ENCODE measurements around the gene PI4KA.

The PI4KA gene

GRCh38 chr22:20867179-20868024 is 8.8 kb upstream of the PI4KA start:
- H3K27me3 Mint-ChIP-seq (ENCODE audit: low read depth): no peaks in the 10 kb centered on the region
- peak overlapping the region; percentile 75 for H3K27ac Mint-ChIP-seq
- peaks cover 8% of the 10 kb centered on the region for H3K4me1 Mint-ChIP-seq (ENCODE audit: low read depth)
- H3K36me3 Mint-ChIP-seq (ENCODE audit: low read depth): peaks cover 11% of the 10 kb centered on the region
- peak overlapping the region; percentile 15 for H3K4me3 Mint-ChIP-seq
- no peaks in the 10 kb centered on the region for H3K9me3 Mint-ChIP-seq
- DNase-seq (ENCODE audit: low spot score): no peak

GRCh38 chr22:20866736-20867135 is 8.1 kb upstream of the PI4KA start:
- H3K9me3 Mint-ChIP-seq: no peaks in the 10 kb centered on the region
- no peak for DNase-seq (ENCODE audit: low spot score)
- no peak overlapping the region for H3K4me3 Mint-ChIP-seq
- peaks cover 16% of the 10 kb centered on the region for H3K36me3 Mint-ChIP-seq (ENCODE audit: low read depth)
- peaks cover 12% of the 10 kb centered on the region for H3K4me1 Mint-ChIP-seq (ENCODE audit: low read depth)
- H3K27ac Mint-ChIP-seq: no peak overlapping the region
- no peaks in the 10 kb centered on the region for H3K27me3 Mint-ChIP-seq (ENCODE audit: low read depth)

DNA sequence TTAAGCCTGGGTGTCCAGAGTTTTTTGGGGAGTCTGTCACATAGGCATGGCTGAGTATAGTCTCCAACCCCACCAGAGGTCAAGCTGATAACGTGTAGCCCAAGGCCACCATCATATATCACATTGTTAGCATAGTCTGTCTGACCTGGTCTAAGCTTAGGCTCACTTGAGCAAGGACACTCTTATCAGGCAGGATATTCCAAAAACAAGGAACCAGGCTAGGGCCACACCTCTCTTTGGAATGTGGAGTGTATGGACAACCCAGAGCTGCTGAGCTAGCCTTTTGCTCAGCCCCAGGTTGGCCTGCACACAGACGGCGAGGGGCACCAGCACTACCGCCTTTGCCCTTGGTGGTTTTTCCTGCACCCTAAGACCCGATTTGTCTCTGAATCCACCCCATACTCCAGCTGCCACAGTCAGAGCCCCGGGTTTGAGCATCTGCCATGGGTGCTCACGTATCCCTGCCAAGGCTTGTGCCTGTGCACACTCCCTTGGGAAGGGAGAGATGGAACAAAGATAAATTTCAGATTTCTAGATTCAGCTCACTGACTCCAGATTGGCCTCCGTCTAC is 7.3 kb upstream of the PI4KA start:
- Mint-ChIP-seq H3K4me3 (no peak overlapping the region), H3K27ac (peak overlapping the region; percentile 29), H3K4me1 (ENCODE audit: low read depth) (peaks cover 12% of the 10 kb centered on the region), H3K27me3 (ENCODE audit: low read depth) (no peaks in the 10 kb centered on the region), H3K9me3 (no peaks in the 10 kb centered on the region), H3K36me3 (ENCODE audit: low read depth) (peaks cover 18% of the 10 kb centered on the region)
- DNase-seq (ENCODE audit: low spot score): no peak

DNA sequence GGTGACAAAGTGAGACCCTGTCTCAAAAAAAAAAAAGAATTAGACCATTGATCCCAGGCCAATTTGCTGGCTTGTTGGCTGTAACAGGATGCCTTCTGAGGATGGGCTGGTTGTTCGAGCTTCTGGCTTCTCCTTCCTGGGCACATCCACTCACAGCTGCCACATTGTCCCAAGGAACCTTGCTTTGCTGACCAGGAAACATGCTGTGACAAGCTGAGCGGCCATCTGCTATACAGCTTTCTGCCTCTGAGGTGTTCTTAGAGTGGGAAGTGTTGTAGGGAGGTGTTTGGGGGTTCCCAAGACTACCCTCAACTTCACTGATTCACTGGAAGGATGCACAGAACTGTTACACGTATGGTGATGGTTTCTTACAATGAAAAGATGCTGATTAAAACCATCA is 6.7 kb upstream of the PI4KA start:
- no peak for DNase-seq (ENCODE audit: low spot score)
- Mint-ChIP-seq H3K27me3 (ENCODE audit: low read depth) (no peaks in the 10 kb centered on the region), H3K4me1 (ENCODE audit: low read depth) (peaks cover 12% of the 10 kb centered on the region), H3K36me3 (ENCODE audit: low read depth) (peaks cover 18% of the 10 kb centered on the region), H3K9me3 (no peaks in the 10 kb centered on the region), H3K27ac (no peak overlapping the region), H3K4me3 (no peak overlapping the region)

DNA sequence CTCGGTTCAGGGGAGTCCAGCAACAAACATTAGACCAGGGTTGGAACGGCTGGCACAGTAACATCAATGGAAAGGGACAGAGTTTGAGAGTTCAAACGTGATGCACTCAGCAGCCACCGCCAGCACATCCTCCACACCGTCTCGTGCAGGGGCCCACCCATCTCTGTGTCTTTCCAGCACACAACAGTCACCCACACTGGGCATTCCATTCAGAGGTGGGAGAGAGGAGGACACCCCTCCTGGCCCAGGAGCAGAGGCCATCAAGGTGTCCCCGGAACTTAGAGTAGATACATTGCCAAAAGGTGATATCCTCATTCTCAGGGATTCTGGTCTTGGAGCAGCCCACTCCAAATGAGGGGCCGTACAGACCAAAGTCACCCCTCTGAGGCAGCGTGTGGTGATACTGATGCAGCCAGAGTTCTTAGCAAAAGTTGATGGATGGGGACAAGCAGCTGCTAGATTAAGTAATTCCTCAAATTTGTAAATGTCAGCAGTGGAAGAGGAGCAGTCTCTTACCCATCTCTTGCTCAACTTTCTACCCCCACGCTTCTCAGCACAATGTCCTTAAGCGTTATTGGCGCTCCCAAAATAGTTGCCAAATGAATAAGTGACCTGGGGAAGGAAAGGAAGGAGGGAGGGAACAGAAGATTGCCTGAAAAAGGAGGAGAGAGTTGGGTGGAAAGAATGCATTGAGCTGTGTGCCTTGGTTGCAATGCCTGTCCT is 5.7 kb upstream of the PI4KA start:
- H3K27ac Mint-ChIP-seq: no peak overlapping the region
- H3K4me3 Mint-ChIP-seq: no peak overlapping the region
- DNase-seq (ENCODE audit: low spot score): no peak
- no peaks in the 10 kb centered on the region for H3K9me3 Mint-ChIP-seq
- H3K27me3 Mint-ChIP-seq (ENCODE audit: low read depth): no peaks in the 10 kb centered on the region
- peaks cover 18% of the 10 kb centered on the region for H3K36me3 Mint-ChIP-seq (ENCODE audit: low read depth)
- H3K4me1 Mint-ChIP-seq (ENCODE audit: low read depth): peaks cover 16% of the 10 kb centered on the region

GRCh38 chr22:20863366-20863765 is 4.8 kb upstream of the PI4KA start:
- no peak overlapping the region for H3K4me3 Mint-ChIP-seq
- H3K4me1 Mint-ChIP-seq (ENCODE audit: low read depth): peaks cover 16% of the 10 kb centered on the region
- no peak for DNase-seq (ENCODE audit: low spot score)
- H3K27ac Mint-ChIP-seq: no peak overlapping the region
- H3K9me3 Mint-ChIP-seq: no peaks in the 10 kb centered on the region
- peaks cover 16% of the 10 kb centered on the region for H3K36me3 Mint-ChIP-seq (ENCODE audit: low read depth)
- no peaks in the 10 kb centered on the region for H3K27me3 Mint-ChIP-seq (ENCODE audit: low read depth)

- DNase-seq (ENCODE audit: low spot score): no peak
- peaks cover 19% of the 10 kb centered on the region for H3K4me1 Mint-ChIP-seq (ENCODE audit: low read depth)
- H3K4me3 Mint-ChIP-seq: no peak overlapping the region
- H3K36me3 Mint-ChIP-seq (ENCODE audit: low read depth): peaks cover 14% of the 10 kb centered on the region
- no peak overlapping the region for H3K27ac Mint-ChIP-seq
- no peaks in the 10 kb centered on the region for H3K27me3 Mint-ChIP-seq (ENCODE audit: low read depth)
- no peaks in the 10 kb centered on the region for H3K9me3 Mint-ChIP-seq
These were observed 3.9 kb upstream of the PI4KA start for GRCh38 chr22:20862540-20862939.

DNA sequence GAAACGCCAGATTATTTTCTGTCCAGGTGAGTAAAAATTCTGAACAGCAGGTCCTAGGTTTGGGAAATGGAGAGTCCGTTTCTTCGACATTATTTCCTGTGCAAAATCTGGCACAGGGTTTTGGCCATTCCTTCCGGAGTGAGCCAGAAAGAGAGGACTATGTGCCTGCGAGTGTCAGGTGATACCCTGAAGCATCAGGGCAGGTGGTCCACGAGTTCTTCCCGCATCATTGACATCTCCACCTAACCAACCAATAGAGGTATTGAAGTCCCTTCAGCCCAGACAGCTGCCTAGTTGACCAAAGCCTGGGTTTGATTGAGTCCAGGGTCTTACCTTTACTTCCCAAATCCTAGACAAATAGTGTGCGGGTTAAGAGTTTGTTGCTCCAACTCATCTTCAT is 1.0 kb upstream of the PI4KA start:
- H3K4me3 Mint-ChIP-seq: peak overlapping the region; percentile 86
- no peaks in the 10 kb centered on the region for H3K27me3 Mint-ChIP-seq (ENCODE audit: low read depth)
- peaks cover 22% of the 10 kb centered on the region for H3K4me1 Mint-ChIP-seq (ENCODE audit: low read depth)
- peak overlapping the region; percentile 68 for H3K27ac Mint-ChIP-seq
- peaks cover 13% of the 10 kb centered on the region for H3K36me3 Mint-ChIP-seq (ENCODE audit: low read depth)
- no peaks in the 10 kb centered on the region for H3K9me3 Mint-ChIP-seq
- no peak for DNase-seq (ENCODE audit: low spot score)

- Mint-ChIP-seq H3K27me3 (ENCODE audit: low read depth) (no peaks in the 10 kb centered on the region), H3K4me3 (peak overlapping the region; percentile 88), H3K36me3 (ENCODE audit: low read depth) (peaks cover 7% of the 10 kb centered on the region), H3K27ac (peak overlapping the region; percentile 86), H3K4me1 (ENCODE audit: low read depth) (peaks cover 25% of the 10 kb centered on the region), H3K9me3 (no peaks in the 10 kb centered on the region)
- DNase-seq (ENCODE audit: low spot score): peak; percentile 82
These were observed 585 bp downstream of the PI4KA start for GRCh38 chr22:20857838-20858614.

GRCh38 chr22:20857247-20857643 is 1.4 kb downstream of the PI4KA start:
- DNase-seq (ENCODE audit: low spot score): no peak
- H3K4me1 Mint-ChIP-seq (ENCODE audit: low read depth): peaks cover 25% of the 10 kb centered on the region
- H3K27me3 Mint-ChIP-seq (ENCODE audit: low read depth): no peaks in the 10 kb centered on the region
- peak overlapping the region; percentile 15 for H3K27ac Mint-ChIP-seq
- peak overlapping the region; percentile 88 for H3K4me3 Mint-ChIP-seq
- peaks cover 5% of the 10 kb centered on the region for H3K36me3 Mint-ChIP-seq (ENCODE audit: low read depth)
- H3K9me3 Mint-ChIP-seq: no peaks in the 10 kb centered on the region

GRCh38 chr22:20853236-20853660 is 5.4 kb downstream of the PI4KA start:
- Mint-ChIP-seq H3K9me3 (no peaks in the 10 kb centered on the region), H3K4me3 (no peak overlapping the region), H3K36me3 (ENCODE audit: low read depth) (no peaks in the 10 kb centered on the region), H3K4me1 (ENCODE audit: low read depth) (peaks cover 19% of the 10 kb centered on the region), H3K27ac (no peak overlapping the region), H3K27me3 (ENCODE audit: low read depth) (no peaks in the 10 kb centered on the region)
- no peak for DNase-seq (ENCODE audit: low spot score)

DNA sequence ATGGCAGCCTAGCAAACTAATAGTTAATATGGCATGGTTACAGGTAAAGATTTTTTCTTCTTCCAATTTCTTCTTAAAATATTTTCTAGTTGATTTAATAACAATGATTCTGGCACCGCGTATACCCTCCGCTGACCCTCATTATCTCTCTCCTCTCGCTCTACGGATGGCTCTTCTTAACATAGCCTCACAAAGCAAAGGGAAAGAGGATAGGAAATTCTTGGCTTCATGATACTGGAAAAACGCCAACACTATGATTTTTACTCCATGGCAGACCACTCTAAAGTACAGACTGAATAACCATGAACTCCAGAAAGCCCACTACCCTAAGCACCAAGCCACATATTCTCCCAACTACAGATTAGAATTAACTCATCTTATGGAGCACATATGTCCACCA is 6.1 kb downstream of the PI4KA start:
- no peak overlapping the region for H3K27ac Mint-ChIP-seq
- H3K4me1 Mint-ChIP-seq (ENCODE audit: low read depth): peaks cover 15% of the 10 kb centered on the region
- H3K9me3 Mint-ChIP-seq: no peaks in the 10 kb centered on the region
- no peaks in the 10 kb centered on the region for H3K27me3 Mint-ChIP-seq (ENCODE audit: low read depth)
- no peak overlapping the region for H3K4me3 Mint-ChIP-seq
- DNase-seq (ENCODE audit: low spot score): no peak
- H3K36me3 Mint-ChIP-seq (ENCODE audit: low read depth): no peaks in the 10 kb centered on the region

- no peaks in the 10 kb centered on the region for H3K27me3 Mint-ChIP-seq (ENCODE audit: low read depth)
- H3K36me3 Mint-ChIP-seq (ENCODE audit: low read depth): no peaks in the 10 kb centered on the region
- no peak overlapping the region for H3K4me3 Mint-ChIP-seq
- peaks cover 11% of the 10 kb centered on the region for H3K4me1 Mint-ChIP-seq (ENCODE audit: low read depth)
- no peak overlapping the region for H3K27ac Mint-ChIP-seq
- no peaks in the 10 kb centered on the region for H3K9me3 Mint-ChIP-seq
- DNase-seq (ENCODE audit: low spot score): no peak
These were observed 6.5 kb downstream of the PI4KA start for GRCh38 chr22:20852076-20852475.
